PC-3 (cell line): ENCODE data around the gene SLC52A1. TPM values are rescaled to one million over a fixed set of nuclear protein-coding genes. Genes with fewer than 3 reads are reported as not detected.

Experiments
- ATAC-seq: fragments of 200-7000 bp; cut with Tn5 transposase; 2 replicates; pipeline ENCODE4 v1.9.1; 2020; ENCODE audit warnings: mild to moderate bottlenecking, moderate library complexity
- BruUV-seq: library from RNA; stranded (reverse); fragments of 400-500 nt; replicated peaks from 2 replicates; lab custom pipeline; 2021; lab: Mats Ljungman, UMichigan
- CTCF ChIA-PET: fragments of 300-600 bp; sonication (Branson Sonifier 250); formaldehyde crosslinking; loops from one replicate; lab custom pipeline; 2022; ENCODE audit warnings: antibody characterized with exemption; lab: Charles Lee
- POLR2A ChIA-PET: fragments of 300-600 bp; sonication (Branson Sonifier 250); formaldehyde crosslinking; loops from one replicate; lab custom pipeline; 2022; ENCODE audit warnings: antibody characterized with exemption; ENCODE audit not compliant: unreplicated experiment; lab: Charles Lee
- DNase-seq: peaks from one replicate; pipeline ENCODE4 v3.0.0-alpha.2; 2015
- H2AFZ ChIP-seq: fragments of 300-600 bp; sonication (generic); 2 replicates; pipeline ENCODE4 v1.6.0; 2016; ENCODE audit warnings: antibody characterized with exemption, low read length
- H3F3A ChIP-seq: fragments of 300-600 bp; sonication (generic); one replicate; pipeline ENCODE4 v1.6.0; 2017; ENCODE audit warnings: antibody characterized with exemption, low read length, control low read depth, mild to moderate bottlenecking; ENCODE audit not compliant: unreplicated experiment
- H3K27ac ChIP-seq: fragments of 300-600 bp; sonication (generic); 2 replicates; pipeline ENCODE4 v1.5.1; 2016; ENCODE audit warnings: mild to moderate bottlenecking, low read length
- H3K27me3 ChIP-seq: fragments of 300-600 bp; sonication (generic); 2 replicates; pipeline ENCODE4 v1.6.1; 2016; ENCODE audit warnings: low read length, mixed read lengths
- H3K36me3 ChIP-seq: fragments of 300-600 bp; sonication (generic); 2 replicates; pipeline ENCODE4 v1.6.1; 2016; ENCODE audit warnings: low read depth, mixed run types, low read length, mixed read lengths
- H3K4me1 ChIP-seq: fragments of 300-600 bp; sonication (generic); 2 replicates; pipeline ENCODE4 v1.5.1; 2016; ENCODE audit warnings: low read length; ENCODE audit not compliant: insufficient read depth
- H3K4me2 ChIP-seq: fragments of 300-600 bp; sonication (generic); 2 replicates; pipeline ENCODE4 v1.6.0; 2016; ENCODE audit warnings: low read length
- H3K4me3 ChIP-seq: fragments of 300-600 bp; sonication (generic); 2 replicates; pipeline ENCODE4 v1.5.1; 2016; ENCODE audit warnings: mild to moderate bottlenecking, low read length, mixed read lengths
- H3K79me2 ChIP-seq: fragments of 300-600 bp; sonication (generic); 2 replicates; pipeline ENCODE4 v1.6.1; 2017; ENCODE audit warnings: low read length, mixed read lengths
- H3K9ac ChIP-seq: fragments of 300-600 bp; sonication (generic); 2 replicates; pipeline ENCODE4 v1.6.0; 2016; ENCODE audit warnings: mild to moderate bottlenecking, low read length
- H3K9me2 ChIP-seq: fragments of 300-600 bp; sonication (generic); replicated peaks from 2 replicates; pipeline ENCODE4 v1.6.1; 2016; ENCODE audit warnings: mixed run types, low read length, mixed read lengths
- H3K9me3 ChIP-seq: fragments of 300-600 bp; sonication (generic); 2 replicates; pipeline ENCODE4 v1.6.1; 2016; ENCODE audit warnings: low read length, mixed read lengths
- H4K20me1 ChIP-seq: fragments of 300-600 bp; sonication (generic); 2 replicates; pipeline ENCODE4 v1.6.1; 2016; ENCODE audit warnings: low read length, mixed read lengths
- EZH2 ChIP-seq: fragments of 300-600 bp; sonication (generic); IDR thresholded peaks from one replicate; pipeline ENCODE4 v1.6.1; 2017; ENCODE audit warnings: antibody characterized with exemption, mild to moderate bottlenecking, low read length; ENCODE audit not compliant: unreplicated experiment
- EZH2phosphoT487 ChIP-seq: fragments of 300-600 bp; sonication (generic); IDR thresholded peaks from 2 replicates; pipeline ENCODE4 v1.6.1; 2018; ENCODE audit warnings: mild to moderate bottlenecking, antibody characterized with exemption, low read length, borderline replicate concordance
- intact Hi-C: fragments of 100-400 bp; cut with micrococcal nuclease; formaldehyde crosslinking; loops from 2 replicates; pipeline ENCODE4 v1.9.0; 2023
- total RNA-seq: library from RNA; depleted of rRNA; stranded (reverse); fragments of >200 nt; gene quantifications from 2 replicates; pipeline ENCODE4 v1.2.3, GENCODE V29; 2014
- TF ChIP-seq, protein P1 (sequence below): fragments of 300-600 bp; sonication (generic); conservative IDR thresholded peaks from 2 replicates; pipeline ENCODE4 v1.5.1; 2017; ENCODE audit warnings: antibody characterized with exemption, low read depth, mild to moderate bottlenecking, low read length

The SLC52A1 gene
- total RNA-seq, 1 experiment from 2014 or later, result not detected

GRCh38 chr17:5069724-5070123 is 34.5 kb upstream of the SLC52A1 start:
- POLR2A ChIA-PET, result no interaction called here
- CTCF ChIA-PET, result no interaction called here
- H3K27ac ChIP-seq, result peak overlapping the region; percentile 25; the same call in 1 of the 2 replicates
- TF ChIP-seq, protein P1, sequence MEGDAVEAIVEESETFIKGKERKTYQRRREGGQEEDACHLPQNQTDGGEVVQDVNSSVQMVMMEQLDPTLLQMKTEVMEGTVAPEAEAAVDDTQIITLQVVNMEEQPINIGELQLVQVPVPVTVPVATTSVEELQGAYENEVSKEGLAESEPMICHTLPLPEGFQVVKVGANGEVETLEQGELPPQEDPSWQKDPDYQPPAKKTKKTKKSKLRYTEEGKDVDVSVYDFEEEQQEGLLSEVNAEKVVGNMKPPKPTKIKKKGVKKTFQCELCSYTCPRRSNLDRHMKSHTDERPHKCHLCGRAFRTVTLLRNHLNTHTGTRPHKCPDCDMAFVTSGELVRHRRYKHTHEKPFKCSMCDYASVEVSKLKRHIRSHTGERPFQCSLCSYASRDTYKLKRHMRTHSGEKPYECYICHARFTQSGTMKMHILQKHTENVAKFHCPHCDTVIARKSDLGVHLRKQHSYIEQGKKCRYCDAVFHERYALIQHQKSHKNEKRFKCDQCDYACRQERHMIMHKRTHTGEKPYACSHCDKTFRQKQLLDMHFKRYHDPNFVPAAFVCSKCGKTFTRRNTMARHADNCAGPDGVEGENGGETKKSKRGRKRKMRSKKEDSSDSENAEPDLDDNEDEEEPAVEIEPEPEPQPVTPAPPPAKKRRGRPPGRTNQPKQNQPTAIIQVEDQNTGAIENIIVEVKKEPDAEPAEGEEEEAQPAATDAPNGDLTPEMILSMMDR, result no peak
- no peak for TF ChIP-seq EZH2phosphoT487
- TF ChIP-seq EZH2, result no peak
- H3K9ac ChIP-seq, result no peak overlapping the region
- DNase-seq, result peak; percentile 47
- no peaks in the 10 kb centered on the region for H3K4me1 ChIP-seq
- no peak for ATAC-seq
- H4K20me1 ChIP-seq, result no peaks in the 10 kb centered on the region
- BruUV-seq, result no TSS peak
- H2AFZ ChIP-seq, result no peak overlapping the region
- H3K4me3 ChIP-seq, result no peak overlapping the region
- H3K36me3 ChIP-seq, result no peaks in the 10 kb centered on the region
- intact Hi-C loops, result no loop called here
- no peaks in the 10 kb centered on the region for H3K27me3 ChIP-seq
- H3K79me2 ChIP-seq, result no peaks in the 10 kb centered on the region
- H3K4me2 ChIP-seq, result no peak overlapping the region
- H3K9me2 ChIP-seq, result no peaks in the 10 kb centered on the region
- H3K9me3 ChIP-seq, result no peaks in the 10 kb centered on the region
- no peaks in the 10 kb centered on the region for H3F3A ChIP-seq

- POLR2A ChIA-PET, result no interaction called here
- H4K20me1 ChIP-seq, result no peaks in the 10 kb centered on the region
- no peaks in the 10 kb centered on the region for H3K27me3 ChIP-seq
- no peak for ATAC-seq
- H3K4me2 ChIP-seq, result no peak overlapping the region
- H3K79me2 ChIP-seq, result no peaks in the 10 kb centered on the region
- no peaks in the 10 kb centered on the region for H3F3A ChIP-seq
- intact Hi-C loops, result no loop called here
- TF ChIP-seq, protein P1, result no peak
- no peak for TF ChIP-seq EZH2
- no peak for TF ChIP-seq EZH2phosphoT487
- H3K9ac ChIP-seq, result no peak overlapping the region
- CTCF ChIA-PET, result no interaction called here
- no peaks in the 10 kb centered on the region for H3K4me1 ChIP-seq
- H2AFZ ChIP-seq, result no peak overlapping the region
- no peaks in the 10 kb centered on the region for H3K9me2 ChIP-seq
- no TSS peak for BruUV-seq
- DNase-seq, result no peak
- H3K36me3 ChIP-seq, result no peaks in the 10 kb centered on the region
- no peaks in the 10 kb centered on the region for H3K9me3 ChIP-seq
- H3K4me3 ChIP-seq, result no peak overlapping the region
- no peak overlapping the region for H3K27ac ChIP-seq
Observed at GRCh38 chr17:5068236-5068635, 33.0 kb upstream of the SLC52A1 start.

DNA sequence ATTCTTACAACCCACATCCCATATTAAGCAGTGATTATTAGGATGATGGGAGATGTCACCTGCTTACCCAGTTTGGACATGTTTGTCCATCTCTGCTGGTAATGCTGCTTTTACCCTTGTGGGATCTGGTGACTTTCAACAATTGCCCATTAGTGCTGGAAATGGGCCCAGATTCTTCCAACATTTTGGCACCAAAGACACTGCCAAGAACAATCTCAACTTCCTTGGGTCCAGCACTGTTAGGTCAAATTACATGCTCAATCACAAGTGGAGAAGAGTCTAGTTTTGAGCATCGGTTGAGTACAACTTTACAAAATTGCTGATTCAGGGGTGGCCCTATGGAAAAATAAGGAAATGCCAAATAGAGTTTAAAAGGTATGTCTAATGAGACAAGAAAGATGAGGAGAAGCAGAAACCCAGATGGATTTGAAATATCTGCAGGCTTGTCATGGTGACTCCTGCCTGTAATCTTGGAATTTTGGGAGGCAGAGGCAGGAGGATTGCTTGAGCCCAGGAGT is 30.1 kb upstream of the SLC52A1 start:
- Histone ChIP-seq H3K4me3 (no peak overlapping the region), H3K4me2 (no peak overlapping the region), H3F3A (no peaks in the 10 kb centered on the region), H2AFZ (no peak overlapping the region), H4K20me1 (no peaks in the 10 kb centered on the region), H3K4me1 (no peaks in the 10 kb centered on the region), H3K36me3 (no peaks in the 10 kb centered on the region), H3K27ac (no peak overlapping the region), H3K27me3 (no peaks in the 10 kb centered on the region), H3K9me2 (no peaks in the 10 kb centered on the region), H3K79me2 (no peaks in the 10 kb centered on the region), H3K9ac (no peak overlapping the region), H3K9me3 (no peaks in the 10 kb centered on the region)
- no peak for ATAC-seq
- no peak for DNase-seq
- POLR2A ChIA-PET, result no interaction called here
- CTCF ChIA-PET, result no interaction called here
- BruUV-seq, result no TSS peak
- no peak for TF ChIP-seq EZH2
- TF ChIP-seq, protein P1, result no peak
- TF ChIP-seq EZH2phosphoT487, result no peak
- intact Hi-C loops, result no loop called here
